ENCODE measurements around the gene E2F7. TPM values are rescaled to one million over a fixed set of nuclear protein-coding genes. Genes with fewer than 3 reads are reported as not detected.

E2F7 gene
- total and polyA plus RNA-seq, 2 donors (not counting 3 experiments of a cell fraction or from before 2014, with no cell fraction given): 4.7 to 19.8 TPM

GRCh38 chr12:77047341-77048109 is 17.8 kb downstream of the E2F7 start:
- no peak overlapping the region for H2AFZ ChIP-seq (ENCODE audit: low read depth, low read length)
- H3K79me2 ChIP-seq (ENCODE audit: control insufficient read depth, insufficient read depth, low read length): peaks cover 2% of the 10 kb centered on the region
- no peak overlapping the region for H3K27ac ChIP-seq (ENCODE audit: insufficient read depth, low read depth, low read length)
- H3K4me1 ChIP-seq (ENCODE audit: control insufficient read depth, extremely low read depth, insufficient read depth, low read length): no peaks in the 10 kb centered on the region
- intact Hi-C loops (cut with micrococcal nuclease): loop anchor here (5.0 kb wide), 1 partner anchor 105 kb away; no protein-coding TSS in a partner anchor
- no peaks in the 10 kb centered on the region for H4K20me1 ChIP-seq (replicated peaks; ENCODE audit: control insufficient read depth, extremely low read depth, insufficient read depth, low read length)
- no peak overlapping the region for H3K9ac ChIP-seq (replicated peaks; ENCODE audit: extremely low read depth, insufficient read depth, low read length)
- FAIRE-seq: no peak
- dilution Hi-C loops (cut with MboI; ENCODE audit: extremely low pct_ligation_motif_present, low sequenced_read_pairs): no loop called here
- peaks cover 0 to 25% of the 10 kb centered on the region in 2 experiments for H3K36me3 ChIP-seq (ENCODE audit: control insufficient read depth in 2 of 2, extremely low read depth in 1 of 2, insufficient read depth in 2 of 2, low read length in 2 of 2)
- no peak for TF ChIP-seq CTCF (IDR thresholded peaks at IDR 0.05; ENCODE audit: extremely low read depth in 1 of 2, insufficient read depth in 1 of 2, low read depth in 1 of 2, low read length in 2 of 2)
- no peak for TF ChIP-seq POLR2A (IDR thresholded peaks at IDR 0.05; ENCODE audit: low read depth, low read length)
- no peak for TF ChIP-seq FOS (IDR thresholded peaks at IDR 0.05; ENCODE audit: borderline replicate concordance, insufficient read depth, low read length)
- TF ChIP-seq JUN (IDR thresholded peaks at IDR 0.05; ENCODE audit: borderline replicate concordance, insufficient read depth, insufficient read length, low read depth): no peak
- TF ChIP-seq EZH2 (IDR thresholded peaks at IDR 0.05; ENCODE audit: borderline replicate concordance, low read depth, low read length, severe bottlenecking): no peak
- TF ChIP-seq MAX (IDR thresholded peaks at IDR 0.05; ENCODE audit: insufficient read depth, insufficient read length): no peak
- TF ChIP-seq GATA2 (IDR thresholded peaks at IDR 0.05; ENCODE audit: insufficient read depth, insufficient read length, low read depth, low read length): no peak
- TF ChIP-seq POLR2AphosphoS5 (IDR thresholded peaks at IDR 0.05; ENCODE audit: insufficient read depth, low read depth, low read length): no peak
- CTCF ChIA-PET: interaction anchor here (0.8 to 1.9 kb wide), 4 partner anchors 15 to 878 kb away, joined by 3 to 7 read pairs (median 4); no protein-coding TSS in a partner anchor
- no peaks in the 10 kb centered on the region for H3K27me3 ChIP-seq (ENCODE audit: control insufficient read depth in 2 of 2, insufficient read depth in 2 of 2, low read length in 2 of 2)
- no peaks in the 10 kb centered on the region for H3K9me1 ChIP-seq (replicated peaks; ENCODE audit: control insufficient read depth, extremely low read depth, insufficient read depth, low read length)
- DNase-seq (ENCODE audit: low read depth, low spot score): no peak
- H3K9me3 ChIP-seq (replicated peaks; ENCODE audit: control insufficient read depth, insufficient read depth, low read length): no peaks in the 10 kb centered on the region
- POLR2A ChIA-PET: no interaction called here
- no peak overlapping the region for H3K4me2 ChIP-seq (ENCODE audit: insufficient read depth, low read length)
- BruUV-seq (replicated peaks): no TSS peak
- no peak overlapping the region for H3K4me3 ChIP-seq (replicated peaks in 1 of 3; ENCODE audit: insufficient read depth in 1 of 3, low read depth in 1 of 3, low read length in 3 of 3)
